Inflammatory macrophage treated with lipopolysaccharide for 4 hours (primary cell): Measurements from ENCODE around the gene HHATL.

Experiments
- DNase-seq: peaks from one replicate; pipeline ENCODE4 v3.0.0-alpha.2; 2020

Gene HHATL

GRCh38 chr3:42702066-42702951 is at the start of gene HHATL:
Gene HHATL (minus strand): TSS chr3:42702798. CDS start chr3:42700826, 1,972 bp downstream.
- DNase-seq, result no peak

GRCh38 chr3:42751609-42752008 is 49.0 kb upstream of the HHATL start:
- DNase-seq, result no peak

GRCh38 chr3:42750834-42751233 is 48.2 kb upstream of the HHATL start:
- DNase-seq, result no peak

GRCh38 chr3:42749753-42750231 is 47.2 kb upstream of the HHATL start:
- DNase-seq, result peak; percentile 45

- no peak for DNase-seq
Observed at GRCh38 chr3:42749025-42749752, 46.6 kb upstream of the HHATL start.

- DNase-seq, result peak; percentile 46
Observed at GRCh38 chr3:42747581-42747980, 45.0 kb upstream of the HHATL start.

- DNase-seq, result no peak
Observed at GRCh38 chr3:42746455-42747450, 44.2 kb upstream of the HHATL start.

- no peak for DNase-seq
Observed at GRCh38 chr3:42745776-42746454, 43.3 kb upstream of the HHATL start.

GRCh38 chr3:42745291-42745745 is 42.7 kb upstream of the HHATL start:
- no peak for DNase-seq

GRCh38 chr3:42743204-42743995 is 40.8 kb upstream of the HHATL start:
- DNase-seq, result no peak

GRCh38 chr3:42742688-42743087 is 40.1 kb upstream of the HHATL start:
- no peak for DNase-seq

GRCh38 chr3:42742259-42742658 is 39.7 kb upstream of the HHATL start:
- DNase-seq, result no peak

GRCh38 chr3:42741796-42742195 is 39.2 kb upstream of the HHATL start:
- DNase-seq, result no peak

- peak; percentile 35 for DNase-seq
Observed at GRCh38 chr3:42739401-42740158, 37.0 kb upstream of the HHATL start.

GRCh38 chr3:42736531-42736930 is 33.9 kb upstream of the HHATL start:
- no peak for DNase-seq

- DNase-seq, result no peak
Observed at GRCh38 chr3:42736081-42736480, 33.5 kb upstream of the HHATL start.

GRCh38 chr3:42735615-42736014 is 33.0 kb upstream of the HHATL start:
- DNase-seq, result no peak

GRCh38 chr3:42735019-42735418 is 32.4 kb upstream of the HHATL start:
- no peak for DNase-seq

- DNase-seq, result no peak
Observed at GRCh38 chr3:42734263-42734860, 31.8 kb upstream of the HHATL start.
